GM12878 (cell line): ENCODE measurements around the gene LSR. TPM values are rescaled to one million over a fixed set of nuclear protein-coding genes. Genes with fewer than 3 reads are reported as not detected.

Experiments
- ATAC-seq: fragments of 200-7000 bp; cut with Tn5 transposase; 3 replicates; pipeline ENCODE4 v1.9.1; 2020; ENCODE audit warnings: mild to moderate bottlenecking, moderate library complexity
- BruUV-seq: library from RNA; stranded (reverse); fragments of 400-500 nt; replicated peaks from 2 replicates; lab custom pipeline; 2021; lab: Mats Ljungman, UMichigan
- CTCF ChIA-PET: fragments of 300-600 bp; sonication (Branson Sonifier 250); formaldehyde crosslinking; extraction: SDS; loops from one replicate; lab custom pipeline; 2021; ENCODE audit warnings: inconsistent platforms; lab: Yijun Ruan, JAX
- POLR2A ChIA-PET: fragments of 350-600 bp; formaldehyde crosslinking; extraction: SDS; loops from one replicate; lab custom pipeline; 2021; ENCODE audit warnings: inconsistent platforms; lab: Charles Lee
- RAD21 ChIA-PET: fragments of 300-600 bp; sonication (Branson Sonifier 250); formaldehyde crosslinking; loops from one replicate; lab custom pipeline; 2023; ENCODE audit warnings: antibody characterized with exemption; ENCODE audit not compliant: unreplicated experiment; lab: Charles Lee
- SMC1A ChIA-PET: fragments of 300-600 bp; sonication (Branson Sonifier 250); formaldehyde crosslinking; loops from one replicate; lab custom pipeline; 2023; ENCODE audit not compliant: unreplicated experiment, uncharacterized antibody; lab: Charles Lee
- DNase-seq: peaks from one replicate; pipeline ENCODE4 v3.0.0-alpha.2; 2011; ENCODE audit warnings: low read depth, low spot score
- FAIRE-seq: peaks from 3 replicates; lab custom pipeline; 2011; peaks lifted over from hg19 to GRCh38; lab: Jason Lieb, UNC
- H2AFZ ChIP-seq: 2 replicates; pipeline ENCODE4 v1.6.0; 2011; ENCODE audit warnings: low read depth, low read length, control low read depth; ENCODE audit not compliant: control insufficient read depth
- H3K27ac ChIP-seq: 2 replicates; pipeline ENCODE4 v1.5.1; 2011; ENCODE audit warnings: control low read depth; ENCODE audit not compliant: control insufficient read depth, insufficient read depth
- H3K27me3 ChIP-seq, 2 experiments: replicated peaks in 1 of 2; 2 replicates each; pipeline versions ENCODE4 v1.6.0 to v1.6.1; 2011; ENCODE audit warnings: low read length in 1 of 2; ENCODE audit not compliant: control insufficient read depth in 2 of 2, insufficient read depth in 2 of 2
- H3K36me3 ChIP-seq, 2 experiments: 2 replicates each; pipeline ENCODE4 v1.5.1; 2011; ENCODE audit warnings: low read length in 1 of 2; ENCODE audit not compliant: control insufficient read depth in 2 of 2, insufficient read depth in 2 of 2
- H3K4me1 ChIP-seq: 2 replicates; pipeline ENCODE4 v1.6.1; 2011; ENCODE audit warnings: mild to moderate bottlenecking, low read length, moderate library complexity, mixed read lengths; ENCODE audit not compliant: control insufficient read depth, insufficient read depth
- H3K4me2 ChIP-seq: 2 replicates; pipeline ENCODE4 v1.6.0; 2011; ENCODE audit warnings: control low read depth; ENCODE audit not compliant: control insufficient read depth, insufficient read depth
- H3K4me3 ChIP-seq: fragments of 200-600 bp; sonication (generic); 2 replicates; pipeline ENCODE4 v1.5.1; 2016
- H3K79me2 ChIP-seq: 2 replicates; pipeline ENCODE4 v1.6.0; 2011; ENCODE audit warnings: low read length; ENCODE audit not compliant: control insufficient read depth, insufficient read depth
- H3K9ac ChIP-seq: 2 replicates; pipeline ENCODE4 v1.8.0; 2011; ENCODE audit warnings: low read length, control low read depth, mixed read lengths; ENCODE audit not compliant: control insufficient read depth, insufficient read depth
- H3K9me3 ChIP-seq: replicated peaks from 3 replicates; pipeline ENCODE4 v1.5.1; 2011; ENCODE audit warnings: mild to moderate bottlenecking, low read length; ENCODE audit not compliant: control insufficient read depth, insufficient read depth
- H4K20me1 ChIP-seq: 2 replicates; pipeline ENCODE4 v1.6.0; 2011; ENCODE audit not compliant: control insufficient read depth, insufficient read depth
- BACH1 ChIP-seq: fragments of 450-650 bp; IDR thresholded peaks from 2 replicates; pipeline ENCODE4 v1.6.1; 2017; ENCODE audit warnings: mild to moderate bottlenecking, borderline replicate concordance
- CEBPZ ChIP-seq: fragments of 150-350 bp; IDR thresholded peaks from 2 replicates; pipeline ENCODE4 v1.6.1; 2016; ENCODE audit warnings: low read depth, low read length
- IKZF2 ChIP-seq, 2 experiments: fragments of 450-650 bp; IDR thresholded peaks; 2 replicates each; pipeline ENCODE4 v1.6.1; 2017; ENCODE audit warnings: mild to moderate bottlenecking in 2 of 2, moderate library complexity in 2 of 2
- NFXL1 ChIP-seq: fragments of 450-650 bp; IDR thresholded peaks from 2 replicates; pipeline ENCODE4 v1.6.1; 2017; ENCODE audit warnings: antibody characterized with exemption, mild to moderate bottlenecking, borderline replicate concordance
- NR2F1 ChIP-seq: fragments of 450-650 bp; conservative IDR thresholded peaks from 2 replicates; pipeline ENCODE4 v1.6.1; 2017; ENCODE audit warnings: mild to moderate bottlenecking
- PAX5 ChIP-seq: IDR thresholded peaks from 2 replicates; pipeline ENCODE4 v1.6.1; 2011; ENCODE audit warnings: low read depth, low read length, borderline replicate concordance
- PAX8 ChIP-seq: fragments of 450-650 bp; IDR thresholded peaks from 2 replicates; pipeline ENCODE4 v1.6.1; 2017; ENCODE audit warnings: mild to moderate bottlenecking, moderate library complexity
- RB1 ChIP-seq: fragments of 450-650 bp; formaldehyde crosslinking; IDR thresholded peaks from 2 replicates; pipeline ENCODE4 v1.6.1; 2017; ENCODE audit warnings: mild to moderate bottlenecking, borderline replicate concordance
- SMAD5 ChIP-seq: IDR thresholded peaks from 2 replicates; pipeline ENCODE4 v1.6.1; 2016; ENCODE audit warnings: antibody characterized with exemption, low read depth
- SP1 ChIP-seq: IDR thresholded peaks from one replicate; pipeline ENCODE4 v1.6.1; 2011; ENCODE audit warnings: low read depth, low read length
- SREBF2 ChIP-seq: IDR thresholded peaks from 2 replicates; pipeline ENCODE4 v1.6.1; 2012; ENCODE audit warnings: mild to moderate bottlenecking, low read length
- WGBS: methylation state at CpG from one replicate; pipeline ENCODE4 v1.1.6; 2016; ENCODE audit warnings: low lambda C conversion rate; ENCODE audit not compliant: insufficient replicate concordance, insufficient coverage; ENCODE audit errors: missing lambda C conversion rate; 5-methylcytosine and 5-hydroxymethylcytosine counted together
- in situ Hi-C: fragments of 300-500 bp; cut with MboI; formaldehyde crosslinking; loops from 9 replicates; pipeline ENCODE4 v1.14.3; 2018; ENCODE audit warnings: mixed read lengths
- intact Hi-C: fragments of 100-400 bp; cut with micrococcal nuclease; formaldehyde crosslinking; loops from one replicate; pipeline ENCODE4 v1.14.2; 2022; ENCODE audit not compliant: unreplicated experiment
- polyA plus RNA-seq, 11 experiments: library from polyadenylated mRNA; depleted of rRNA in 4 of 11; unstranded in 6 of 11; stranded (reverse) in 5 of 11; fragments of >200 nt; fragmentation: Nextera tagmentation in 4 of 11; fragmentation: Illumina TruSeq in 1 of 11; extraction: Ambion mirVana in 4 of 11; extraction: Trizol in 1 of 11; gene quantifications; 1 replicate in 1 of 11; 2 replicates in 10 of 11; pipeline versions ENCODE4 v1.2.1 to v1.2.3, GENCODE V29; 2011 to 2016; ENCODE audit warnings: inconsistent platforms in 2 of 11, missing spikeins in 2 of 11, low read depth in 1 of 11
- total RNA-seq, 4 experiments: library from RNA; depleted of rRNA in 3 of 4; stranded (reverse); fragments of >200 nt in 3 of 4; fragmentation: Illumina TruSeq in 1 of 4; extraction: Trizol in 1 of 4; gene quantifications; 2 replicates each; pipeline versions ENCODE4 v1.2.1 to v1.2.3, GENCODE V29; 2013 to 2021
- TF ChIP-seq, protein P1 (sequence below): IDR thresholded peaks from 2 replicates; pipeline ENCODE4 v1.6.1; 2011; ENCODE audit warnings: borderline replicate concordance, low read depth, mild to moderate bottlenecking, moderate library complexity, low read length; ENCODE audit not compliant: insufficient read depth, poor library complexity, severe bottlenecking
- TF ChIP-seq, protein P2 (sequence below): fragments of 450-650 bp; IDR thresholded peaks from 2 replicates; pipeline ENCODE4 v1.6.1; 2014; ENCODE audit warnings: mild to moderate bottlenecking

LSR gene
- total and polyA plus RNA-seq, 10 of the 15 experiments (the other 5 are each of a cell fraction or from before 2014, with no cell fraction given) = 0.26 to 53.9 (median 26.3) TPM

GRCh38 chr19:35299523-35300338 is 50.9 kb downstream of the LSR start:
- FAIRE-seq (no peak), ATAC-seq (no peak), DNase-seq (no peak)
- in situ Hi-C loops (no loop called here), intact Hi-C loops (no loop called here)
- ChIA-PET RAD21 (no interaction called here), CTCF (no interaction called here), SMC1A (no interaction called here), POLR2A (no interaction called here)
- Histone ChIP-seq H3K27me3 (no peaks in the 10 kb centered on the region), H3K27ac (no peak overlapping the region), H3K9me3 (no peaks in the 10 kb centered on the region), H3K36me3 (no peaks in the 10 kb centered on the region), H3K79me2 (no peaks in the 10 kb centered on the region), H2AFZ (no peak overlapping the region), H4K20me1 (no peaks in the 10 kb centered on the region), H3K9ac (no peak overlapping the region), H3K4me1 (peaks cover 26% of the 10 kb centered on the region), H3K4me3 (no peak overlapping the region), H3K4me2 (no peak overlapping the region)
- no TSS peak for BruUV-seq
- WGBS = 93% methylated on average over 28 of the region's 55 CpGs
- TF ChIP-seq NR2F1 = no peak
- TF ChIP-seq NFXL1 = no peak
- no peak for TF ChIP-seq IKZF2 (IDR thresholded peaks at IDR 0.05)
- no peak for TF ChIP-seq CEBPZ
- TF ChIP-seq PAX5 = no peak
- TF ChIP-seq SREBF2 = no peak
- TF ChIP-seq, protein P1, sequence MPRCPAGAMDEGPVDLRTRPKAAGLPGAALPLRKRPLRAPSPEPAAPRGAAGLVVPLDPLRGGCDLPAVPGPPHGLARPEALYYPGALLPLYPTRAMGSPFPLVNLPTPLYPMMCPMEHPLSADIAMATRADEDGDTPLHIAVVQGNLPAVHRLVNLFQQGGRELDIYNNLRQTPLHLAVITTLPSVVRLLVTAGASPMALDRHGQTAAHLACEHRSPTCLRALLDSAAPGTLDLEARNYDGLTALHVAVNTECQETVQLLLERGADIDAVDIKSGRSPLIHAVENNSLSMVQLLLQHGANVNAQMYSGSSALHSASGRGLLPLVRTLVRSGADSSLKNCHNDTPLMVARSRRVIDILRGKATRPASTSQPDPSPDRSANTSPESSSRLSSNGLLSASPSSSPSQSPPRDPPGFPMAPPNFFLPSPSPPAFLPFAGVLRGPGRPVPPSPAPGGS = no peak
- TF ChIP-seq, protein P2, sequence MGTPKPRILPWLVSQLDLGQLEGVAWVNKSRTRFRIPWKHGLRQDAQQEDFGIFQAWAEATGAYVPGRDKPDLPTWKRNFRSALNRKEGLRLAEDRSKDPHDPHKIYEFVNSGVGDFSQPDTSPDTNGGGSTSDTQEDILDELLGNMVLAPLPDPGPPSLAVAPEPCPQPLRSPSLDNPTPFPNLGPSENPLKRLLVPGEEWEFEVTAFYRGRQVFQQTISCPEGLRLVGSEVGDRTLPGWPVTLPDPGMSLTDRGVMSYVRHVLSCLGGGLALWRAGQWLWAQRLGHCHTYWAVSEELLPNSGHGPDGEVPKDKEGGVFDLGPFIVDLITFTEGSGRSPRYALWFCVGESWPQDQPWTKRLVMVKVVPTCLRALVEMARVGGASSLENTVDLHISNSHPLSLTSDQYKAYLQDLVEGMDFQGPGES = no peak
- TF ChIP-seq SP1 = no peak
- no peak for TF ChIP-seq RB1
- no peak for TF ChIP-seq PAX8
- no peak for TF ChIP-seq SMAD5
- no peak for TF ChIP-seq BACH1
